Midbrain (tissue), 1 donor: ENCODE results near the gene MXRA8.
"Not testable (repeated sequence)": the region's sequence is repeated elsewhere in the genome, so short reads cannot be mapped to it uniquely, and the experiment has no call there.

Experiments
- DNase-seq: peaks from one replicate; lab custom pipeline; 2025; lab: John Stamatoyannopoulos, UW

MXRA8 gene, protein sequence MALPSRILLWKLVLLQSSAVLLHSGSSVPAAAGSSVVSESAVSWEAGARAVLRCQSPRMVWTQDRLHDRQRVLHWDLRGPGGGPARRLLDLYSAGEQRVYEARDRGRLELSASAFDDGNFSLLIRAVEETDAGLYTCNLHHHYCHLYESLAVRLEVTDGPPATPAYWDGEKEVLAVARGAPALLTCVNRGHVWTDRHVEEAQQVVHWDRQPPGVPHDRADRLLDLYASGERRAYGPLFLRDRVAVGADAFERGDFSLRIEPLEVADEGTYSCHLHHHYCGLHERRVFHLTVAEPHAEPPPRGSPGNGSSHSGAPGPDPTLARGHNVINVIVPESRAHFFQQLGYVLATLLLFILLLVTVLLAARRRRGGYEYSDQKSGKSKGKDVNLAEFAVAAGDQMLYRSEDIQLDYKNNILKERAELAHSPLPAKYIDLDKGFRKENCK

GRCh38 chr1:1358433-1359271 is at the start of gene MXRA8:
Gene MXRA8 (minus strand): TSS chr1:1358555. CDS start chr1:1358504, 51 bp downstream.
- DNase-seq, result no peak

DNA sequence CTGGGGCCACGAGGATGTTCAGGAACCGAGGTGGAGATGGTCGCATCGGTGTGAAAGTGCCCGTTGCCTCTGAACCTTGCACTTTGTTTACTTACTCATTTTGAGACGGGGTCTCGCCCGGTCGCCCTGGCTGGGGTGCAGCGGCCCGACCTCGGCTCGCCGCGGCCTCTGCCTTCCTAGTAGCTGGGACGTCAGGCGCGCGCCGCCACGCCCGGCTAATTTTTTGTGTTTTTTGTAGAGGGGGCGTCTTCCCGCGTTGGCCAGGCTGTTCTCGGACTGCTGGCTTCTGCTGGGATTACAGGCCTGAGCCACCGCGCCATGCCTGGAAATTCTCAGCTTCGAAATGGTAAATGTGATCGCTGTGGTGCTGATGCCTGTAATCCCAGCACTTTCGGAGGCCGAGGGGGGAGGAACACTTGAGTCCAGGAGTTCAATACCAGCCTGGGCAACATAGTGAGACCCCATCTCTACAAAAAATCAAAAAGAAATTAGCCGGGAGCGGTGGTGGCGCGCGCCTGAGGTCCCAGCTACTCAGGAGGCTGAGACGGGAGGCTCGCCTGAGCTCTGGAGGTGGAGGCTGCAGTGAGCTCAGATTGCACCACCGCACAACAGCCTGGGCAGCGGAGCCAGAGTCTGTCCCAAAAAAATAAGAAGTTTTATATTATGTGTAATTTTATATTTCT is 49.4 kb upstream of the MXRA8 start:
- no peak for DNase-seq

DNA sequence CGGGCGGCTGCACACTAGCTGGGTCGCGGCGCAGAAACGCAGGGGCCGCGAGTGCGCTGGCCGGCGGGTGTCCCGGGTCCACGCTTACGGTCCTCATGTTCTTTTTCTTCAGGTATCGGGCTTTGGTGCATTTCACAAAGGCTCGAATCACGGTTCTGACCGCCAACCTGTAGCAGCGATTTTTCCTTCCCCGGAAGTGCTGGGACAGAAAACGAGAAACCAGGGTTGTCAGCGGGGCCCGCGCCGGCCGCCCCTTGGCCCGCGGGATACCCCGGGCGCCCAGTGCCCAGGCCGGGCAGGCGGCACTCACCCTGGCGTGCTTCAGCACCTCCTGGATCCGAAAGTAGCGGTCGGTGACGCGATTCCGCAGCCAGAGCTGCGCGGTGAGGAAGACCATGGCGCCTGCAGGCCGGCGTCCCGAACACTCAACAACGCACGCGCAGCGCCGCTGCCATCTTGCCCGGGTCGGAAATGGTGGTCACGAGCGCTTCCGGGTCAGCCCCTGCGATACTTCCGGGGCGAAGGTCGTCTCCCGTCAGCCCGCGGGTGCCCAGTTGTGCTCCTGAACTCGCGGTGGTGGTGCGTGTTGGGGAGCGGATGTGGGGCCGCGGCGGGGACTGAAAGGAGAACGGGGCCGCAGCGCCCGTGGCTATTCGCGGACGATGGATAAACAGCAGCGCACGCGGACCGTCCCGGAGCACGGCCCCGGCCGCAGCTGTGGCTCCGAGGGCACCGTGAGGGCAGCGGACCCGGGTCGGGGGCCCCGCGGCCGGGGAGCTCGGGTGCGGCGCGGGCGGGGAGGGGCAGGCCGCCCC is 48.7 kb upstream of the MXRA8 start, which contains the start of gene MRPL20:
Gene MRPL20, minus strand, starts transcription at position 473 of the 815 bp plus-strand sequence. Its CDS starts 76 bp downstream, at position 397.
- peak; percentile 95 for DNase-seq

- no peak for DNase-seq
These were observed 47.9 kb upstream of the MXRA8 start for GRCh38 chr1:1406101-1406820.

- DNase-seq, result no peak
These were observed 45.3 kb upstream of the MXRA8 start for GRCh38 chr1:1403653-1404052.

GRCh38 chr1:1402901-1403392 is 44.6 kb upstream of the MXRA8 start:
- not testable (repeated sequence) for DNase-seq

DNA sequence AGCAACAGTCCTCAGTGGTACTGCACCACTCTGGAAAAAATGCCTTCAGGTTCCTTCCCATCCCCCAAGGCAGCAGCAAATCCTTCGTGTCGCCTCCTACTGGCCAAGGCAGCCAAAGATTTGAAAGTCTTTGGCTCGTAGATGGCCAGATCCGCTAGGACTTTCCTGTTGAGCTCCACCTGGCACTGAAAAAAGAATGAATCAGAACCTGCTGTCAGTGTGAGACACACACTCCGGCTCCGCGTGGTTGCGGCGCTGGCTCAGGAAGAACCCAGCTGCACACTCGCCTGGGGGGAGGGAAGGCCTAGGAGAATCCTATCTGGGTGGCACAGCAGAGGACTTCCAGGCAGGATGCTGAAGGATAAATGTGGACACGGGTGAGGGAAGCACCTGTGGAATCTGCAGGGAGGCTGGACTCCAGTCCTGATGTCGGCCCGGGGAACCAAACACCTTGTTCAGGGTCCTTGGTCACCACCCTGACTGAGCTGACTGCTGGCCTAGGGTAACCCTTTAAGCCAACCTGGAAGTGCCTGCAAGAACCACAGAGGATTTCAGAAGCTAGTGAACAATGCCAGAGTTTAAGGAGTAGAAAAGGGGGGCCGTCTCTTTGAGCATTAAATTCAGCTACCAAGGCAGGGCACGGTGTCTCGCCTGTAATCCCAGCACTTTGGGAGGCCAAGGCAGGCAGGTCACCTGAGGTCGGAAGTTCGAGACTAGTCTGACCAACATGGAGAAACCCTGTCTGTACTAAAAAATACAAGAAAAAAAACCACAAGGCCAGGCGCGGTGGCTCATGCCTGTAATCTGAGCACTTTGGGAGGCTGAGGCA is 43.9 kb upstream of the MXRA8 start:
- no peak for DNase-seq

GRCh38 chr1:1401457-1402010 is 43.2 kb upstream of the MXRA8 start:
- DNase-seq, result no peak

GRCh38 chr1:1400576-1401456 is 42.5 kb upstream of the MXRA8 start:
- no peak for DNase-seq

DNA sequence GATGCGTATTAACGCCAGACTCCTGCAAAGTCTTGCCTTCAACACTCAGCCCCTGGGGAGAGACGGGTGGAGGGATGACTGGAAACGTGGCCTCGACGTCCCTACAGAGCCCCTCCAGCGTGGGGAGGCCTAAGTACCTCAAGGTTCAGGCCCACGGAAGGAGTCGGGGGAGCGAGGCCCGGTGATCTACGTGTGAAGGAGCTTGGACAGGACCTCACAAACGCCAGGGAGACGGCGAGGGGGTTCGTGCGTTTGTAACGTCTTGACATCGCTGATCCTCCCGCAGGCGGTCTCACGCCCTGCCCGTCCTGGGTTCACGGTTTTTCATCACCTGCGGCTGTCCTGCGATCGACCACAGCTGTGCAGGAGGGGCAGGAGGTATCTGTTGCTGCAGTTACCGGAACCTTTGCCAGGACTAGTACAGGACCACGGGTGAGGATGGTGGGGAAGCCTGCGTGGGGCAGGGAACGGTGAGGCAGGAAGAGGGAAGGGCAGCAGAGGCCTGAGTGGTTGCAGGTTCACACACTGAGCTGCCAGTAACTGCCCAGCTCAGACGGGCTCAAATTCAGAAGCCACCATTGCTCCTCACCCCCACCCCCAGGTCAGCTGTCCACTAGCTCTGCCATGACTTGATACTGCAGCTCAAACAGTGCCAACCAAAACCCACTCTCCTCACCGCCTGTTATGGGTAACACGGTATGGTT is 41.7 kb upstream of the MXRA8 start:
- DNase-seq, result no peak

DNA sequence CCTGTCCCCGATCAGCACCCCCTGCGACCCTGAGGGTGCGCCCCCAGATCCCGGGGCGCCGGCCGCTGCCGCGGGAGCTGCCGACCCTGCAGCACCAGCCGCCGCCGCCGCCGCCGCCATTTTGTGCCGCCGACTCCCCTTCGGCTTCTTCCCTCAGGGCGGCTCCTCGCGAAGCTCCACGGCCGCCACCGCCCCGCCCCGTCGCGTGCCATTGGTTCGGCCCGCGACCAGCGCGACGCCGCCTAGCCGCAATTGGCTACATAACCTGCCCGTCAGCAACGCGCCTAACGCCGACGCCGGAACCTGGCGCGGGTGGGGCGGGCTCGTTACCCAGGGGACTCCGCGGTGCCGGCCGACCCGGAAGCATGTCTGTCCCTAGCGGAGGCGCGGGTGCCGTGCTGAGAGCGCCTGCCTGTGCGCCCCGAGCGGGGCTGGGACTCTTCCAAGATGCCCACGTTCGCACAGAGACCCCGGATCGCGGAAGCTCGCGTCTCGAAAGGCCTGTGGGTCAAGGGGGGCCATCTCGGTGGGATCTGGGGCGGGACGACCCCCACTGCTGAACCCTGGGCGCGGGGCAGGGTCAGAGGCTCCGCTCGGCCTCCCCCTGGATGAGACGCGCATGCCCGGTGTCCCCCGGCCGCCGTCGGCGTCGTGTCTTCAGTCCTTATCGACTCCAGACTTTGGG is 41.0 kb upstream of the MXRA8 start, which contains the start of gene CCNL2:
Gene CCNL2, minus strand, starts transcription at position 149 of the 685 bp plus-strand sequence. Its CDS starts 29 bp downstream, at position 120.
- peak; percentile 97 for DNase-seq

DNA sequence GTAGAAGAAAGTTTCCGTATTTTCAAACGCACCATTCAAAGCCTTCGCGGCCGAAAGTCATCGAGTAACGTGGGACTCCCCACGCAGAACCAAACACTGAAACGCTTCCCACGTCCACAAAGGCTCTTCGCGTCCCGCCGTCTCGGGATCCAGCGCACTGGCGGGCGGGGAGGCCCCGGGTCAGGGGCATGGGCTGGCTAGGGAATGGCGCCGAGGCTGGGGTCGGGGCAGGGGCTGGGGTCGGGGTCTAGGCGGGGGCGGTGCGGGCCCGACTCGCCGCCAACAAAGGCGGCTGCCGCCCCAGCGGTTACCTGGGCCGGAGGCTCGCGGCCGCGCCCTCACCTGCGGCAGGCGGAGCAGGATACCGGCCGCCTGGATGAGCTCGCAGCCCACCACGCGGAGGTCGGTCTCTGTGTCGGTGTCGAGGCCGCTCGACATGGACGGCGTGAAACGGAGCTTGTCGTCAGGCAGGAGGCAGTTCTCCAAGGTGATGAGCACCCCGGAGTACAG is 40.4 kb upstream of the MXRA8 start:
- no peak for DNase-seq

DNA sequence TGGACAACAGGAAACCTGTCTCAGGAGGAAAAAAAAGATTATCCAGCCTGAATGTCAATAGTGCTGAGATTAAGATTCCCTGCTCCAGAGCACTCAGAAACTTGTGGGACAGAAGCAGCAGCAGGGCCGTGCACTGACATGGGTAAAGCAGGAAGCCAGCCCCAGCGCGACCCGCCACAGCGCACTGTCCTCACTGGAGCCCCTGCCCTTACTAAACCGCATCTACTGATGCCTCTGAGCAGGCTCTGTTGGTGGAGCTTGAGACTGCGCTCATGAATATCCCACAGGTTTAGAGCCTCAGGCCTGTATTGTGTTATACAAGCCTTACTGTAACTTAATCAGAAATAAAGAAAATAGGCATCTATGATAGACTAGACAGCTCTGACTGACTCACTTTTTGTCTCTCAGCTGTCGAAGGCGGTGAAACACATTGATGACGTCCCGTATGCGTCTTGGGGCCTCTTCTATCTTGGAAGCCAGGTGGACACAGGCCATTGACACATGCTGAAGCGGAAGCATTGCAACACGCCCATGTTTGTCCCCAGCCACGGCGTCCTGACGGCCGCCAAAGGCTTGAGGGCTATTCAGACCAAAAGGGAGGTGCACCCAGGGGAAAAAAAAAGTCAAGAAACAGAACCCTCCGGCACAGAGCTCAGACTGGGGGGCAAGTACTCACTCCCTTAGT is 39.6 kb upstream of the MXRA8 start:
- no peak for DNase-seq

GRCh38 chr1:1395166-1395565 is 36.8 kb upstream of the MXRA8 start:
- no peak for DNase-seq

DNA sequence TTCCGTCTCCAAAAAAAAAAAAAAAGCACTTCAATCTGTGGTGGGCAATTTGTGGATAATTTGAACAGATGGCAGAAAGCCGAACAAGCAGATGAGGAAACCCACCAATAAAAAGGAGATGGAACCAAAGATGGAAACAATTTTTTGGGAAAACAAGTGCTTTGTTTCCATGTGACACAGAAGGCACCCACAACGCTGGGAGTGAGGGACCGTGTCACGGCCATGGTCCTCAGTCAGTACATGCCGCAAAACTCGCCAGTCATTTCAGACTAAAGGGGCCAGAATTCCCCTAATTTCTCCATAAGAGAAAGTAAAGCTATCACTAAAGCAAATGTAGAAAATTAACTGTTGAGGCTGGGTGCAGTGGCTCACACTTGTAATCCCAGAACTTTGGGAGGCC is 35.8 kb upstream of the MXRA8 start:
- no peak for DNase-seq

- no peak for DNase-seq
These were observed 35.1 kb upstream of the MXRA8 start for GRCh38 chr1:1393428-1393827.
